M059J (cell line): ENCODE measurements around the gene CDC34. TPM values are rescaled to one million over a fixed set of nuclear protein-coding genes. Genes with fewer than 3 reads are reported as not detected.

ENCODE experiments used
- DNase-seq: peaks from one replicate; pipeline ENCODE4 v3.0.0-alpha.2; 2012; ENCODE audit warnings: low read depth
- total RNA-seq: library from RNA; depleted of rRNA; stranded (reverse); fragments of >200 nt; shearing (Covaris generic); gene quantifications from 2 replicates; pipeline ENCODE4 v1.2.3, GENCODE V29; 2014

The CDC34 gene
- total RNA-seq, 1 experiment from 2014 or later, result 57.4 TPM

- no peak for DNase-seq
These were observed 34.1 kb upstream of the CDC34 start for GRCh38 chr19:497491-497868.

DNA sequence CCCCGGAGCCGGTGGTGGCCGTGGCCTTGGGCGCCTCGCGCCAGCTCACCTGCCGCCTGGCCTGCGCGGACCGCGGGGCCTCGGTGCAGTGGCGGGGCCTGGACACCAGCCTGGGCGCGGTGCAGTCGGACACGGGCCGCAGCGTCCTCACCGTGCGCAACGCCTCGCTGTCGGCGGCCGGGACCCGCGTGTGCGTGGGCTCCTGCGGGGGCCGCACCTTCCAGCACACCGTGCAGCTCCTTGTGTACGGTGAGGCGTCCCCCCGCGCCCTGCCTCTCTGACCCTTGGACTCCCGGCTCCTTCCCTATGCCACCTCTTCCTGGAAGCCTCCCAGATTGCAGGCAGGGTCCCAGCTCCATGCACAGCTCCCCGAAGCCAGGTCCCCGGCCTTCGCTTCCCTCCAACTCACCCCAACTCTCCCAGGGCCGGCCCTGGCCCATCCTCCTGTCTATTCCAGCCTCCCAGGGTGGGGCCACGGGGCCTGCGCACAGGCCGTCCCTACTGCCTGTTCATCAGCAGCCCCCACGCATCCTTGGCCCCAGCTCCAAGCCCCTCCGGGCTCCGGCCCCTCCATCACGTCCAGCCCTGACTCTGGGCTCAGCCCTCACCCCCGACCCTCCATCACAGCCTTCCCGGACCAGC is 33.6 kb upstream of the CDC34 start:
- no peak for DNase-seq

GRCh38 chr19:498511-498891 is 33.1 kb upstream of the CDC34 start:
- DNase-seq, result no peak

DNA sequence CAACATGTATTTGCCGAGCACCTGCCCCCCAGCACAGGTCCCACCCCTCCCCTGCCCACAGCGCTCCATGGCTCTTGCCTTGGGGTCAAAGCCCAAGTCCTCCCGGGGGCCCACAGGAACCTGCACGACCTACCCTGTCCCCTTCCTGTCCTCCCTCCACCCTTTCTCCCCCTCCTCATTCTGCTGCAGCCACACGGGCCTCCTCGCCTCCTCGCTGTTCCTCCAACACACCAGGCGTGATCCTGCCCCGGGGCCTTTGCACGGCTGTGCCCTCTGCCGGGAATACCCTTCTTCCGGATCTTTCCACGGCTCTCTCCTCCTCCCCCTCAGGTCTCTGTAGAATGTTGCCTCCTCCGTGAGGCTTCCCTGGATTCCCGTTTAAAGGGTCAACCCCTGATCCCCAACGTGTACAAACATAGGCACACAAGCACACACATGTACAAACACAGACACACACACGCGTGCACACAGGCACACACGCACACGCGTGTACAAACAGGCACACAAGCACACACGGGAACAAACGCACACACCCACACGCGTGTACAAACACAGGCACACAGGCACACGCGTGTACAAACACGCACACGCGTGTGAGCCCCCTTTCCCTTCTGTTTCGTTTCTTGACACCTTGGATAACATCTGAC is 32.5 kb upstream of the CDC34 start:
- DNase-seq, result no peak

DNA sequence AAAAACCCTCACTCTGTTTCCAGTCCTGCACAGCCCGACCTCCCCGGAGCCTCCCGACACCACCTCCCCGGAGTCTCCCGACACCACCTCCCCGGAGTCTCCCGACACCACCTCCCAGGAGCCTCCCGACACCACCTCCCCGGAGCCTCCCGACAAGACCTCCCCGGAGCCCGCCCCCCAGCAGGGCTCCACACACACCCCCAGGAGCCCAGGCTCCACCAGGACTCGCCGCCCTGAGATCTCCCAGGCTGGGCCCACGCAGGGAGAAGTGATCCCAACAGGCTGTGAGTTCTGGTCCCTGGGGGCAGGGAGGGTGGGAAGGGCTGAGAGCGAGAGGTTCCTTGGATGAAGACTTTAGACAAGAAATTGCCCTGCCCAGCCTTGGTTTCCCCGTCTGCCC is 29.9 kb upstream of the CDC34 start:
- DNase-seq, result no peak

DNA sequence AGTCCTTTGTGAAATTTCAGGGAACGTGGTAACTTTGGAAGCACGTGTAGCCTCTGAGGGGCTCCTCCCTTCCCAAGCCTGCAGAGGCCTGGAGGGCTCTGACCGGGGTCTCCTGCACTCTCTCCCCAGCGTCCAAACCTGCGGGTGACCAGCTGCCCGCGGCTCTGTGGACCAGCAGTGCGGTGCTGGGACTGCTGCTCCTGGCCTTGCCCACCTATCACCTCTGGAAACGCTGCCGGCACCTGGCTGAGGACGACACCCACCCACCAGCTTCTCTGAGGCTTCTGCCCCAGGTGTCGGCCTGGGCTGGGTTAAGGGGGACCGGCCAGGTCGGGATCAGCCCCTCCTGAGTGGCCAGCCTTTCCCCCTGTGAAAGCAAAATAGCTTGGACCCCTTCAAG is 26.9 kb upstream of the CDC34 start:
- no peak for DNase-seq

- peak; percentile 100 for DNase-seq
These were observed 24.9 kb upstream of the CDC34 start for GRCh38 chr19:506404-507285.

- peak; percentile 68 for DNase-seq
These were observed 24.0 kb upstream of the CDC34 start, which contains the start of gene TPGS1 for GRCh38 chr19:507286-508203. Gene TPGS1, plus strand, starts transcription at chr19:507497. Its CDS starts 10 bp downstream, at chr19:507507.

DNA sequence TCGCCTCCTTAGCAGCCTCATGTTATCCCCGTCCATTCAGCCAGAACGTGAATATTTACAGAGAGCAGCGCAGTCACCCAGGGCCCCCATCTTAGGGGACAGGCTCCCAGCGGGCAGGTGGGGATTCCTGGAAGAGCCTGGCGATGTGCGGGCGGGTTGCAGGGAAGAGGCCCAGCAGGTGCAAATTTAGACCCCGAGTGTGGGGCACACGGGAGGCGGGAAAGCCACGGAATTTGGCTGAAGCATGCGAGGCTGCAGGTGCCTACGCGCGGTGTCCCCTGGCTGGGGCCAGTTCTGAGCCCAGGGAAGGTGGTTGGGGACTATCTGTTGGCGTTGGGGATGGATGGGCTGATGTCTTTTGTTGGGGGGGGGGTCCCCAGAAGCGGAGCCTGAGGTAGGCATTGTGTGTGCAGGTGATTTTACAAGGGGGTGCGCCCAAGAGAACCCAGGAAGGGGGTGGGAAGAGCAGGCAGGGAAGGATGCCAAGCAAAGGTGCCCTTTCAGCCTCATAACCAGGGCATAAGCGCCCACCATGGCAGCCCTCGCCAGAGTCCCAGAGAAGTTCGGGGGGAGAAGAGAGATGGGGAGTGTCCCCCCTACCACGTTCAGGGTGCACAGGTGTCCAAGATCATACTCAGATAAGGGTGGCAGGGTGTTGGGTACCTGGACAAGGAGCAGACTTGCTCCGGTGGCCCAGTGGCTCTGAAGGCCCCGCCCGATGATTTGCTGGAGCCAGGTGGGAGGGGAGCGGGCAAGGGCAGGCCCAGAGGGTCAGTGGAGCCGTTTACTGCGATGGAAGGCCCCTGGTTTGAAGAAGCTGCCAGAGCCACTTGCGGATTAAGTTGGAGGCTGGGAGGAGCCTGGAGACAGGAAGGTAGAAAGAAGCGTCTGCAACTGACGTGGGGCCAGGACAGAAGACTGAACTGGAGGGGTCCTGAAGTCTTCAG is 23.1 kb upstream of the CDC34 start:
- DNase-seq, result no peak

DNA sequence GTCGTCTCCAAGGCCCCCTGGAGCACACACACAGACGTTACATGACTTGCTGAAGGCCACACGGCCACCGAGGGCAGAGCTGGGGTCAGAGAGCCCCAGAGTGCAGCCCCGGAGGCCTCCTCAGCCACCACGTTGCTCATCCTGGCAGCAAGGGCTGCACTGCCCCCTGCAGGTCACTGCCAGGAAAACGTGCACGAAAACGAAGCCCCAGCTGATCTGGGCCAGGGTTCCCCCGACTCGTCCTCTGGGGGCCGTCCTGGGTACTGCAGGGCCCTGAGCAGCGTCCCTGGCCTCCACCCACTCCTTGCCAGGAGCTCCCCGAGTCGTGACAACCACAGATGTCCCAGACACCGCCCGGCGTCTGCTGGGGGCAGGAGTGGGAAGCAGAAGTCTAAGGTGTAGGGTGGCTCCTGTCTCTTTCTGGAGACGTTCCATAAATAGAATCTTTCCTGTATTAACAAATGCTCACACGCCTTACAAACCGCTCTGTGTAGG is 20.9 kb upstream of the CDC34 start:
- peak; percentile 53 for DNase-seq

GRCh38 chr19:511101-511851 is 20.3 kb upstream of the CDC34 start:
- DNase-seq, result no peak

- DNase-seq, result no peak
These were observed 18.8 kb upstream of the CDC34 start for GRCh38 chr19:512547-513365.

GRCh38 chr19:513368-514165 is 18.0 kb upstream of the CDC34 start:
- DNase-seq, result no peak

GRCh38 chr19:514166-514663 is 17.3 kb upstream of the CDC34 start:
- DNase-seq, result no peak

DNA sequence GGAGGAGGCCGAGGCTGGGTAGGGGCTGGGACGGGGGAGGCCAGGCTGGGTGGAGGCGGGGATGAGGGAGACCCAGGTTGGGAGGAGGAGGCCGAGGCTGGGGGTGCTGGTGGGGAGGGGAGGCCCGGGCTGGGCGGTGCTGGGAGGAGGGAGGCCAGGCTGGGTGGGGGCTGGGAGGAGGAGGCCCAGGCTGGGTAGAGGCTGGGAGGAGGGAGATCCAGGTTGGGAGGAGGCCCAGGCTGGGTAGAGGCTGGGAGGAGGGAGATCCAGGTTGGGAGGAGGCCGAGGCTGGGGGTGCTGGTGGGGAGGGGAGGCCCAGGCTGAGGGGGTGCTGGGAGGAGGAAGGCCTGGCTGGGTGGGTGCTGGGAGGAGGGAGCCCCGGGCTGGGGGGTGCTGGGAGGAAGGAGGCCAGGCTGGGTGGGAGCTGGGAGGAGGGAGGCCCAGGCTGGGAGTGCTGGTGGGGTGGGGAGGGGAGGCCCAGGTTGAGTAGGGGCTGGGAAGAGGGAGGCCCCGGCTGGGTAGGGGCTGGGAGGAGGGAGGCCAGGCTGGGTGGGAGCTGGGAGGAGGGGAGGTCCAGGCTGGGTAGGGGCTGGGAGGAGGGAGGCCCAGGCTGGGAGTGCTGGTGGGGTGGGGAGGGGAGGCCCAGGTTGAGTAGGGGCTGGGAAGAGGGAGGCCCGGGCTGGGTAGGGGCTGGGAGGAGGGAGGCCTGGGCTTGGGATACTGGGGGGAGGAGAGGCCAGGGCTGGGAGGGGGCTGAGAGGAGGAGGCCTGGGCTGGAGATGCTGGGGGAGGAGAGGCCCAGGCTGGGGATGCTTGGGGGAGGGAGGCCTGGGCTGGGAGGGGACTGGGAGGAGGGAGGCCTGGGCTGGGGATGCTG is 13.6 kb upstream of the CDC34 start:
- DNase-seq, result no peak

- no peak for DNase-seq
These were observed 12.8 kb upstream of the CDC34 start for GRCh38 chr19:518598-519231.
